GM21529 (cell line): ENCODE measurements around the gene GLOD4.
"Not testable (repeated sequence)": the region's sequence is repeated elsewhere in the genome, so short reads cannot be mapped to it uniquely, and the experiment has no call there.

Experiments
- ATAC-seq: cut with Tn5 transposase; IDR thresholded peaks from one replicate; pipeline ENCODE4 v1.9.1; 2021; ENCODE audit not compliant: unreplicated experiment

GLOD4 gene

GRCh38 chr17:802901-803881, 21.1 kb upstream of the GLOD4 start:
- no peak for ATAC-seq

GRCh38 chr17:802481-802880, 20.4 kb upstream of the GLOD4 start:
- ATAC-seq: no peak

DNA sequence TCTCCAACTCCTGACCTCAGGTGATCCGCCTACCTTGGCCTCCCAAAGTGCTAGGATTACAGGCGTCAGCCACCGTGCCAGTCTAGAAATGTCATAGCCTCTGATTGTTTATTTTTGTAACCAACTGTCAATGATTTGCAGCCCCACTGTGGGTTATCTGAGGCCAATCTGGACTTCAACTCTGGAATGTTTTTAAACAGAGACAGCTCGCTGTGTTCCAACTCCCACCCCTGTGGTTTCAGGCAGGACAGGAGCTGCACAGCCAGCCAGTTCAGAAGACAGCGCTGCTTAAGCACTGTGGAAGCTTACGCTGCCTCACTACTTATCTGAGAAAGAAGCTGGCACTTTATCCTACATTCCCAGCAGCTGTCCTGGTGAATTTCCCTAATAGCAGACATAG, 19.6 kb upstream of the GLOD4 start:
- no peak for ATAC-seq

DNA sequence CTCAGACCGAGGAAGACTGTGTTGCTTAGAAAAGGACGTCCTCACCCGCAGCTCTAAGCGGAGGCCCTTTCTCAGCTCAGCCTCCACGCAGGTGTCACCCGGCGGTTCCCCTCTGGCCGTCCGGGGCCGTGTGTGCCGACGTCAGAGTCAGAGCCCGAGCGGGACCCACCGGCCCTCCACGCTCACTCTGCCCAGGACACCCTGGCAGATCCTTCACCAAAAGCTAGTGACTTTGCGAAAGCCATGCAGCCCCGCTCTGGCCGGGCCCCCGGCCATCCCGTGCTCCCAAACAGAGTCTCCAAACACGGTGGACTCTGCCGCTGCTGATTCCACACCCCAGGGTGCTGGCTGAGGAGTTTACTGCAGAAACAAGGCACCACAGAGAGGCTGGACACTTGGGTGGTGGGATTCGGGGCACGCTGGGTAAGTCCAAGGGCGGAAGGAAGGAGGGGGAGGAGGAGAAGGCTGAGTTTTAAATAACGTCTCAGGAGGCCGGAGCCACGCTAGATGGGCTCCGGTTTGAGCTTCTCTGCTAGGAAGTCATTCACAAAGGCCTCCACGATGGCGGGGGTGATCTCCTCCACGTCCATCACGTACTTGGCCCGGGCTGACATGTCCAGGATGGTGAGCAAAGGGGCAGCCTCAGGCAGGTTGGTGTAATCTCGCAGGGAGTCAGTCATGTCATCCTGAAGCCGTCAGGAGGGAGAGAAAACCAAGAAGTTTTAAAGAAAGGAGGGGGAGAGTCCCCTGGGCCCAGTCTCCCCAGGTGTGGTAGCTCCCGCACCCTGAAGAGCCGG, 18.6 kb upstream of the GLOD4 start:
- no peak for ATAC-seq

DNA sequence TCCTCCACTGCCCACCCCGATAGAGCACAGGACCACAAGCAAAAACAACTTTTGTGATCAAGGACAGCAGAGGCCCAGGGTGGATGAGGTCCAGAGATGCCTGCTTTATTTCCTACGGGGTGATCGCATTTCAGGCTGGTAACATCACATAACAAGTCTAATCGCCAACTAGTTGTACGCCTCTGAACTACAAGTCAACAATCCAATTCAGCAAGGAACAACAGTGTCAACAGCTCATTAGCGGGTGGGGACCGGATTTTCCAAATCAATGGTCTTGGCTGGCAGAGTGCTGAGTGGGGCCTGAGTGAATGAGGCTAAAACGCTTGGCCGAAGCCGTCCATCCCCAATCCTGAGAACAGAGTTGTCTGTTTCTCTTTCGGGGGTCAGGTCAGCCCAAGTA, 17.2 kb upstream of the GLOD4 start:
- no peak for ATAC-seq

DNA sequence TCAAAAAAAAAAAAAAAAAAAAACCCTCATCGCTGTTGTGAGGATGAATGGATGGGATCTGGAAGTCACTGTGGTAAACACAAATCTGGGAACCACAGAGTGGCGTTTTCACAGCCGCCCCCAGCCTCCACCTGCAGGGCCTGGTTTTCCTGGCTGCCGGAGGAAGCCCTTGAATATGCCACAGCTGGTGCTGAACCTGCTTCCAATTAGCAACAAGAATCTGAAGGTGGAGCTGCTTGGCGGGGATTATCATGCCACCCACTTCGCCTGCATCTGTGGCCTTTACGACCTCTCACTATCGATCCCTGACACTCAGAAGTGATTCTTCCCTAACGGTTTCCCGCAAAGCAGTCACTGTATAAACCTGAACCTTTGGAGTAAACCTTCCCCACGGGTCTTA, 16.2 kb upstream of the GLOD4 start:
- ATAC-seq: no peak

DNA sequence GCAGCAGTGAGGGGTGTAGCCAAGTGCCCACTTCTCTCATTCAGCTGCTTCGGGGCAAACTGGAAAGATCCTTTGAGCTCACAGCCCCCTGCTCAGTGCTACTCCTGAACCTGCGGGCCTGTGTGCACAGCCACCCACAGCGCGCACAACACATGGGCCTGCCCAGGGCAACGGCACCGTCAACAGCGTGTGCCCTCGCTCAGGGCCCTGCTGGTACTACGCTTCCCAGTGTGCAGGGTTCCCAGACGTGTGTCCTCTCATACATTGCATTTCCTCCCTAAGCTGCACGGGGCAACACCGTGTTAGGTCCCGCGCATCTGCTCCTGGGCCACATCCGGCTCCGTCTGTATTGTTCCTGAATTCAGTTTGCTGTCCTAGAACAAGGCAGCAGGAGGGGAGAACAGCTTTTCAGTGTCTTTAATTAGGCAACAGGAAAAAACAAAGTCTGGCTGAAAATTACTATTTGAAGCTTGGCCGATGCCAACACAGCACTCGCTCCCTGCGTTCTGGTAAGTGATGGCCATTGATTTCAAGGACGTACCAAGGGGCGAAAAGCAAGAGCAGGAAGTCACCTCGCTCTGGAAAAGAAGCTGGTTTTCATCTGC, 15.3 kb upstream of the GLOD4 start:
- ATAC-seq: no peak

GRCh38 chr17:796609-797008, 14.5 kb upstream of the GLOD4 start:
- no peak for ATAC-seq

DNA sequence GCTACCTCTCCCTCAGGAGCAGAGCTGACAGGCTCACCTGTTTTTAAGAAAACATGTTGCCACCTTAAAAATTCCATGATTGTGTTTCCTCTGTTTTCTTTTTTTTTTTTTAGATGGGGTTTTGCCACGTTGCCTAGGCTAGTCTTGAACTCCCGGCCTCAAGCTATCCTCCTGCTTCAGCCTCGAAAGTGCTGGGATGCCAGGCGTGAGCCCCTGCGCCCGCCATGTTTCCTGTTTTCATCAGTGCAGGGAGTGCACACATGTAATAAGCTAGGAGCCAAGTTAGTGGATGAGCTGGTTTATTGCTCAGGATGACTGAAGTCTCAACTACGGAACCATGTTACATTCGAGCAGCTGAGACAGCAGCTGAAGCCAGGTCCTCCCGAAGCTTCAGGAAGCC, 13.6 kb upstream of the GLOD4 start:
- ATAC-seq: no peak

DNA sequence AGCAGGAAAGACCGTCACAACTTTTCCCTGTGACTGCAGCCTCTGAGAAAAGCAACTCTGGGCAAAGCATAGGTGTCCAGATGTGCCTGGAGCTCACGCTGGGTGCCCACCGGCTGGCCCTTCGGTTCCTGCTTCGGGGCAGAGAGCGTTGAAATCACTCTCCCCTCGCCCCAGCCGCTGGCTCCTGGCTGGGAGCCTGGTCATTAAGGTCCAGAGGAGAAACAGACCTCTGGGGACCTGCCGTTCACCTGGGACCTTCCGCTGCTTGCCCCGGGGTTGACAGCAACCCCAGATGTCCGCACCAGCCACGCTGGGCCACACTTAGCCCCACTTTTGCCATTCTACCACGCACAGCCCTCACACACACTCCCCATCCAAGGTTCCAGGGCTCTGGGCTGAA, 13.2 kb upstream of the GLOD4 start:
- no peak for ATAC-seq

- ATAC-seq: no peak
Observed at GRCh38 chr17:794876-795275, 12.8 kb upstream of the GLOD4 start.

DNA sequence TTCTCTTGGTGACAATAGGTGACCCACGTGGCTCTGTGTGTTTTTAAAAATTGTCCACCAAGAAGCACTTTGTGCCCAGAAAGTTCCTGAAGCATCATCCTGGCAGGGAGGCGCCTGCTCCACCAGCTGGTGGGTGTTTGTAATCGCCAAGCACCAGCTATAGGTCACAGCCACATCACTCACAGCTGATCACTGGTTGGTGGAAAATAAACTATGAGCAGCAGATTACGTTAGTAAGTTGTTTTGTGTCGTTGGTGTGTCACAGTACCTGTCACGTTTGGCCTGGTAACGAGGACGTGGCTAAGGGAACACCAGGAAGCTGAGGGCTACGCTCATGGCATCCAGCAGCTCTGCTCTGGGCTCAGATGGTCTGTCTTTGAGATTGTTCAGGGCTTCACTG, 10.2 kb upstream of the GLOD4 start:
- ATAC-seq: no peak

DNA sequence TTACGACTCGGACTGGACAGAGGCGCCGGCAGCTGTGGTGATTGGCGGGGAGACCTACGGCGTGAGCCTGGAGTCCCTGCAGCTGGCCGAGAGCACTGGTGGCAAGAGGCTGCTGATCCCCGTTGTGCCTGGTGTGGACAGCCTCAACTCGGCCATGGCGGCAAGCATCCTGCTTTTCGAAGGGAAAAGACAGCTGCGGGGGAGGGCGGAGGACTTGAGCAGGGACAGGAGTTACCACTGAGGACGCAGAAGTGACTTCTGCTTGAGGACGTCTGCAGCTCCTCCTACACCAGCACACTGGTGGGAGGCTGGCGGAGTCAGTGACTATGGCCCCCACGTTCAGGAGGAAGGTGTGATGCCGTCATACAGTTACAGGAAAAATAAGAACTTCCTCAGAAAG, 9.7 kb upstream of the GLOD4 start:
- no peak for ATAC-seq

- ATAC-seq: not testable (repeated sequence)
Observed at GRCh38 chr17:790874-791247, 8.8 kb upstream of the GLOD4 start.

DNA sequence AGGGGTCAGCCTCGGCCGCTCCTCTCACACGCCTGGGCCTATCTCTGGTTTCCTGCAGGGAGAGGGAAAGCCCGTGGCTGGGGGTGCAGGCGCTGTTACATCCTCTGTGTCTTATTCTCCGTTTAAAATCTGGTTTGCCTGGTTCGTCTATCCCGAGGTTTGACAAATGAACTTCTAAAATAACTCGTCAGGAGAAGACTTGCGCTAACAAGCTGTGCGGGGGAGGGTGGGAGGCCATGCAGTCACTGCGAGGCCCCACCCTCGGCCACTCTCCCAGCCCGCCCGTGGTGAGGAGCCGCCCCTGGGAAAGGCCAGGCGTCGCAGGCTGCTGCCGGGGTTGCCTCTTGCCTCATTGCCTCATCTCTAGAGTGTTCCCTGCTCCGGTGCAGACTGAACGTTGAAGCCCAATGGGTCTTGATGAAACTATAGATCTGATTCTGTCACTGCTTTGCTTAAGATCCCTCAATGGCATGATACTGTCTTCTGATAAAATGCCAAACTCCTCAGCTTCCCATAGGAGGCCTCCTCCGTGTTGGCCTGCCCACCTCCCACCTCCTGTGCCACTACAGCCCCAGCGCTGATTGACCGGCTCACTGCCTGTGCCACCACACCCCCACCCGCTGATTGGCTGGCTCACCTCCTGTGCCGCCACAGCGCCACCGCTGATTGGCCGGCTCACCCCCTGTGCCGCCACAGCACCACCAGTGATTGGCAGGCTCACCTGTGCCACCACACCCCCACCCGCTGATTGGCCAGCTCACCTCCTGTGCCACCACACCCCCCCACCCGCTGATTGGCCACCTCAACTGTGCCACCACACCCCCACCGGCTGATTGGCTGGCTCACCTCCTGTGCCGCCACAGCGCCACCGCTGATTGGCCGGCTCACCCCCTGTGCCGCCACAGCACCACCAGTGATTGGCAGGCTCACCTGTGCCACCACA, 8.1 kb upstream of the GLOD4 start:
- ATAC-seq: not testable (repeated sequence)

DNA sequence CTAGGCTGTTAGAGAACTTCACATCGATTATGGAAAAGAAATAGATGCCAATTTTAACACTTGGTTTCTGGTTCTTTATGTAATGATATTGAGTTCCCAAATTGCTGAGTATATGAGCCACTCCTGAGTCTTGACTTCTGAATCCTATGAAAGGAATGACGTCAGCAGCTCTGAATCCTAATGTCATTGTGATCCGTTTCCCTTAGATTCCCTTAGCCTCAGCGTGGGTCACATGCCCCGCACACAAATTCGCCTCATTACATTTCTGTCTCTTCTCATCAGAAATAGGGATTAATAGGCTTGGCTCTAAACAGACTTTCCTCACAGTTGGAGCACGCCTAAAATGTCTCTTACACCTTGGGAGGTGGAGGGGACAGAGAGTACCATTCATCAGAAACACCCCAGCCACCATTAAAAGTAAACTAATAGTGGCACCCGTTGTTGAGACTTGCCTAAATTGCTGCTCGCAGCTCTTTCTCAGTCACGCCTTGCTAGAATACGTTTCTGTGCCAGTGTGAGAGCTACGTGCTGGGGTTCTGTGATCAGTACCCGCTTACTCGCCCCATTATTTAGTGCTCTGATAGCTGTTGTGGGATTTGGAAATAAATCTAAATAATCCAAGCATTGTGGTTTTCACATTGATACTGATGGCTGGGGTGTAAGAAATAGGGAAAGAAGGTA, 7.2 kb upstream of the GLOD4 start:
- no peak for ATAC-seq

DNA sequence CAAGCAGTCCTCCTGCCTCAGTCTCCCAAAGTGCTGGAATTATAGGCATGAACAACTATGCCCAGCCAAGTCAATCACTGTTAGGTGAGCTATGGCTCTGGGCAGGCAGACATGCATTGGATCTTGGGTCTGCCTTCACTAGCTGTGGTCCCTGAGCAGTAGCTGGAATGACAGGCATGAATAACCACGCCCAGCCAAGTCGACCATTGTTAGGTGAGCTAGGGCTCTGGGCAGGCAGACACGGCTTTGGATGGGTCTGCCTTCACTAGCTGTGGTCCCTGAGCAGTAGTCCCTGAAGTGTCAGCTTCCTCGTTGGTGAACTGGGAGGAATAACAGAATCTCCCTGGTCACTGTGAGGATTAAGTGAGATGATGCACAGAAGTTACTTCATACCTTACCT, 6.5 kb upstream of the GLOD4 start:
- ATAC-seq: no peak

DNA sequence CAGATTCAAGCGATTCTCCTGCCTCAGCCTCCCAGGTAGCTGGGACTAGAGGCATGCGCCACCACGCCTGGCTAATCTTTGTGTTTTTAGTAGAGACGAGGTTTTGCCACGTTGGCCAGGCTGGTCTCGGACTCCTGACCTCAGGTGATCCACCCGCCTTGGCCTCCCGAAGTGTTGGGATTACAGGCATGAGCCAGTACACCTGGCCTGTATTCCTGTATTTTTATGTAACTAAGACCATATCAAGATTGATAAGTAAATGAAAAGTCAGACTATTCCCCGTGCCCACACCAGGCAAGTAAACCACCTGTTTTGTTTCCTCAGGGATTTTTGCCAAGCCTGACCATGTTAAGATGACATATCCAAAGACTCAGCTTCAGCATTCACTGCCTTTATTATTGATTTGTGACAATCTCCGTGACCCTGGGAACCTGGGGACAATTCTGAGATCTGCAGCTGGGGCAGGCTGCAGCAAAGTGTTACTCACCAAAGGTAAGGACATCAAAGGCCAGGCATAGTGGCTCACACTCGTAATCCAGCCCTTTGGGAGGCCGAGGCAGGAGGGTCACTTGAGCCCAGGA, 5.7 kb upstream of the GLOD4 start:
- no peak for ATAC-seq

DNA sequence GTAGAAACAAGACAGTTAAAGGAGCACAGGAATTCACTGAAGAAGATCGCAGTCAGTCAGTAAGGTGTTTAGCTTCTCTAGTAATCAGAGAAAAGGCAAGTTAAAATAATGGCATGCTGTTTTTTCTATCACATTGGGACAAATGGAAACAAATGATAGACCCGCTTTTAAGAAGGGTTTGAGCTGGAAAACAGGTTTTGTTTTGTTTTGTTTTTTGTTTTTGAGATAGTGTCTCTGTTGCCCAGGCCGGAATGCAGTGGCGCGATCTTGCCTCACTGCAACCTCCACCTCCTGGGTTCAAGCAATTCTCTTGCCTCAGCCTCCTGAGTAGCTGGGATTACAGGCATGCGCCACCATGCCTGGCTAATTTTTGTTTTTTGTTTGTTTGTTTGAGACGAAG, 3.8 kb upstream of the GLOD4 start:
- not testable (repeated sequence) for ATAC-seq

GRCh38 chr17:784143-784542, 2.1 kb upstream of the GLOD4 start:
- no peak for ATAC-seq
